22Rv1 (cell line): ENCODE results near the gene CACNA1C.

Source experiments
- ZFX ChIP-seq: fragments of 450-650 bp; IDR thresholded peaks from 2 replicates; pipeline ENCODE4 v1.6.1; 2017; ENCODE audit warnings: antibody characterized with exemption, borderline replicate concordance
- TF ChIP-seq, protein P1 (sequence below): fragments of 450-650 bp; IDR thresholded peaks from 2 replicates; pipeline ENCODE4 v1.5.1; 2017; ENCODE audit warnings: mild to moderate bottlenecking

DNA sequence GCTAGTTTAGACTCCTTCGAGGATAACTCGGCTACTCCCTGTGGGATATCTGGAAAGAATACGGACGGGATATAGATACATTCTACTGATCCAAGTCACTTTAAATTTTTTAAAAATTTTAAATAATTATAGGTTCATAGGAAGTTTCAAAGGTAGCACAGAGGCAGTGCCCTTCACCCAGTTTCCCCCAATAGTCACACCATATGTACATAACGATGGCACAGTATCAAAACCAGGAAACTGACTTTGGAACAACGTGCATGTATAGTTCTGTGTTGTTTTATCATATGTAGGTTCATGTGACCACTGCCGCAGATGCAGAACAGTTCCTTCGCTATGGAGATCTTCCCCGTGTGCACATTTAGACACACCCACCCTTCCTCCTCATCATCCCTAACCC lies 352.3 kb downstream of the CACNA1C start:
- TF ChIP-seq, protein P1, sequence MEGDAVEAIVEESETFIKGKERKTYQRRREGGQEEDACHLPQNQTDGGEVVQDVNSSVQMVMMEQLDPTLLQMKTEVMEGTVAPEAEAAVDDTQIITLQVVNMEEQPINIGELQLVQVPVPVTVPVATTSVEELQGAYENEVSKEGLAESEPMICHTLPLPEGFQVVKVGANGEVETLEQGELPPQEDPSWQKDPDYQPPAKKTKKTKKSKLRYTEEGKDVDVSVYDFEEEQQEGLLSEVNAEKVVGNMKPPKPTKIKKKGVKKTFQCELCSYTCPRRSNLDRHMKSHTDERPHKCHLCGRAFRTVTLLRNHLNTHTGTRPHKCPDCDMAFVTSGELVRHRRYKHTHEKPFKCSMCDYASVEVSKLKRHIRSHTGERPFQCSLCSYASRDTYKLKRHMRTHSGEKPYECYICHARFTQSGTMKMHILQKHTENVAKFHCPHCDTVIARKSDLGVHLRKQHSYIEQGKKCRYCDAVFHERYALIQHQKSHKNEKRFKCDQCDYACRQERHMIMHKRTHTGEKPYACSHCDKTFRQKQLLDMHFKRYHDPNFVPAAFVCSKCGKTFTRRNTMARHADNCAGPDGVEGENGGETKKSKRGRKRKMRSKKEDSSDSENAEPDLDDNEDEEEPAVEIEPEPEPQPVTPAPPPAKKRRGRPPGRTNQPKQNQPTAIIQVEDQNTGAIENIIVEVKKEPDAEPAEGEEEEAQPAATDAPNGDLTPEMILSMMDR: no peak
- no peak for TF ChIP-seq ZFX
